Activated CD8-positive, alpha-beta memory T cell treated with anti-CD3 and anti-CD28 coated beads, Interleukin-2, amount 10 ng/mL, durations not matched to agents 7 days and 5 days (primary cell): ENCODE results near the gene NTM. TPM values are rescaled to one million over a fixed set of nuclear protein-coding genes. Genes with fewer than 3 reads are reported as not detected.

Experiments
- ATAC-seq: fragments of 150-1000 bp; cut with Tn5 transposase; one replicate; pipeline ENCODE4 v1.10.0; 2021; ENCODE audit warnings: moderate library complexity
- CTCF ChIA-PET: fragments of 350-600 bp; sonication (Branson Sonifier 250); formaldehyde crosslinking; loops from one replicate; lab custom pipeline; 2021; ENCODE audit warnings: antibody characterized with exemption; lab: Charles Lee
- DNase-seq: peaks from one replicate; pipeline ENCODE4 v3.0.0-alpha.2; 2020
- H3K27ac Mint-ChIP-seq: one replicate; pipeline ENCODE4 v1.8.0; 2021; ENCODE audit warnings: mild to moderate bottlenecking, mixed read lengths
- H3K27me3 Mint-ChIP-seq: one replicate; pipeline ENCODE4 v1.8.0; 2021; ENCODE audit warnings: mixed read lengths
- H3K36me3 Mint-ChIP-seq: one replicate; pipeline ENCODE4 v1.8.0; 2021; ENCODE audit warnings: mild to moderate bottlenecking, mixed read lengths
- H3K4me1 Mint-ChIP-seq: one replicate; pipeline ENCODE4 v1.8.0; 2021; ENCODE audit warnings: mixed read lengths
- H3K4me3 Mint-ChIP-seq: one replicate; pipeline ENCODE4 v1.8.0; 2021; ENCODE audit warnings: mild to moderate bottlenecking, moderate library complexity, mixed read lengths
- H3K9me3 Mint-ChIP-seq: one replicate; pipeline ENCODE4 v1.8.0; 2022; ENCODE audit warnings: low read depth, mixed read lengths
- total RNA-seq, 2 experiments: library from RNA; stranded (reverse); gene quantifications; one replicate each; pipeline ENCODE4 v1.2.3, GENCODE V29; 2021

Gene NTM
- total RNA-seq, 2 experiments from 2014 or later, result not detected

DNA sequence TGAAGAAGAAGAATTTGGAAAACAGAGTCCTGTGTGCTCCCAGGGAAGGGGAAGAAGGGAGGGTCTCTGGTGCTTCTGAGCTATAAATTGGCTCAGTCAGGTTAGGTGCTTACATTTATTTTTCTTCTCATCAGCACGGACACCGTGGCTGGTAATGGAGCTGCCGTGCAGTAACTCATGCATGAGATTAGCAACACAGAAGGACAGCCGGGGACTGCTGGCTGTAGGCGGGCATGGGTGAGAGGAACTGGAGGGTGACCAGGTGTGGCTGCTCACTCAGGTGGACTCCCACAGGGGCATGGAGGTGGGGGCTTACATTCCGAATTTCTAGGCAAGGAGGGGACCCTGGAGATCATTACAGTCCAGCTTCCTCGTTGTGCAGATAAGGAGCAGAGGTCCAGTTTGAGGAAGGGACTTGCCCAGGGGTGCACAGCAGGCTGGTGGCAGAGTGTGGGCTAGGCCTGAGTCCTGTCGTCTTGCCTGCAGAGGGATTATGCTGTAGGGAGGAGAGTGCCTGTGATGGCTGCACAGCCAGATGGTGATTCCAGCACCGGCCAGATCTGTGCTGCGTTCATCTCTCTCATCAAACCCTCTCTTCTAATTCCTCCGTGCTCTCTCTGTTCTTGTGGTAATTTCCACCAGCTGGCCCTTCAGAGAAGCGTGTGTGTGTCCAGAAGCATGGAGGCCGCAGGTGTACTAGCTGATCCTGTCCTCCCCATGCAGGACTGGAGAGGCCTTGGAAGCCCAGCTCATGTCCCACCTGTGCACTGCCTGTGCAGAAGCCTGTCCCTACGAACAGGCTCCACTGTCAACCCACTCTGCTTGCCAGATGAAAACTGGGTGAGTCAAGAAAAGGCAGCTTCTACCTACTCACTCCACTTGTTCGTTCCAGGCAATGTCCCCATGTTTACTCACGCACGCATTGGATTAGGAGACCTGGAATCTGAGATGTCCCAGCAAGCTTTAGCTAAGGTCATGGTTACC is 78.9 kb downstream of the NTM start:
- CTCF ChIA-PET, result no interaction called here
- Mint-ChIP-seq H3K27ac (no peak overlapping the region), H3K36me3 (no peaks in the 10 kb centered on the region), H3K9me3 (peaks cover 3% of the 10 kb centered on the region), H3K4me3 (no peak overlapping the region), H3K27me3 (no peaks in the 10 kb centered on the region), H3K4me1 (no peaks in the 10 kb centered on the region)
- DNase-seq (no peak), ATAC-seq (no peak)

DNA sequence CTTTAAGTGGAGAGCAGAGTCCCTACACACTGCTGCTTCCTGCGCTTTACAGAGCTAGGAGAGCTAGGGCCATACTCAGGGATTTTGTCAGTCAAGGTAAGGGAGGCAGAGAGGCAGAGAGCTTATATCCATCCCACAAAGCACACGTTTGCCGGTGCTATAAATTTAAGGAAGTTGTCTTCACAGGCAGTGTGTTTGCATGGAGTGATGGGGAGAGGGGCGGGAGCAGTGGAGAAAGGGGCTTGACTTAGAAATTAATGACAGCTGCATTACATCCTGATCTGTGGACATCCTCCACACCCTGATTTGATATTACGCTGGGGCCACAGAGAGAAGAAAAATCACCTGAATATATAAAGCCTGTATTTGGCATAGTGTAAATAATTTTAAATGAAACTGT is 84.1 kb downstream of the NTM start:
- Mint-ChIP-seq H3K36me3 (no peaks in the 10 kb centered on the region), H3K4me3 (no peak overlapping the region), H3K9me3 (no peaks in the 10 kb centered on the region), H3K4me1 (no peaks in the 10 kb centered on the region), H3K27me3 (no peaks in the 10 kb centered on the region), H3K27ac (no peak overlapping the region)
- CTCF ChIA-PET, result no interaction called here
- DNase-seq (no peak), ATAC-seq (no peak)

DNA sequence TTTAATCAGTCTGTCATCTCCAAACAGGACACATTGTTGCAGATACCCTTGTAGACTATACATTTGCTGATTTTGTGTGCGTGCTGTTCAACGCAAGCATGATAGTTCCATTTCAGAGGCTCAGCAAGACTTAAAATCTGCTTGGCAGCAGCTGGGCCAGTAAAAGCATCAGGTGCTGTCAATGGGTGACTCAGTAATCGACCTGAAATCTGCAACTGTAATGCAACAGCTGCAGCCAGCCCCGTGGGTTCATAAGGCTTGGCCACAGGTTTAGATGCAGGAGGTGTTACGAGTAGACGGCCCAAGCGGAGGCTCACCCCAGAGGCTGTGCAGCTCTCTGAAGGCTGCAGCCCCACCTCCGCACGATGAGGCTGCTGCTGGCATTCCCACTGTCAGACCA is 84.6 kb downstream of the NTM start:
- DNase-seq, result no peak
- no peaks in the 10 kb centered on the region for H3K9me3 Mint-ChIP-seq
- no peaks in the 10 kb centered on the region for H3K27me3 Mint-ChIP-seq
- no peak overlapping the region for H3K27ac Mint-ChIP-seq
- no peak overlapping the region for H3K4me3 Mint-ChIP-seq
- CTCF ChIA-PET, result no interaction called here
- ATAC-seq, result no peak
- no peaks in the 10 kb centered on the region for H3K36me3 Mint-ChIP-seq
- H3K4me1 Mint-ChIP-seq, result no peaks in the 10 kb centered on the region

DNA sequence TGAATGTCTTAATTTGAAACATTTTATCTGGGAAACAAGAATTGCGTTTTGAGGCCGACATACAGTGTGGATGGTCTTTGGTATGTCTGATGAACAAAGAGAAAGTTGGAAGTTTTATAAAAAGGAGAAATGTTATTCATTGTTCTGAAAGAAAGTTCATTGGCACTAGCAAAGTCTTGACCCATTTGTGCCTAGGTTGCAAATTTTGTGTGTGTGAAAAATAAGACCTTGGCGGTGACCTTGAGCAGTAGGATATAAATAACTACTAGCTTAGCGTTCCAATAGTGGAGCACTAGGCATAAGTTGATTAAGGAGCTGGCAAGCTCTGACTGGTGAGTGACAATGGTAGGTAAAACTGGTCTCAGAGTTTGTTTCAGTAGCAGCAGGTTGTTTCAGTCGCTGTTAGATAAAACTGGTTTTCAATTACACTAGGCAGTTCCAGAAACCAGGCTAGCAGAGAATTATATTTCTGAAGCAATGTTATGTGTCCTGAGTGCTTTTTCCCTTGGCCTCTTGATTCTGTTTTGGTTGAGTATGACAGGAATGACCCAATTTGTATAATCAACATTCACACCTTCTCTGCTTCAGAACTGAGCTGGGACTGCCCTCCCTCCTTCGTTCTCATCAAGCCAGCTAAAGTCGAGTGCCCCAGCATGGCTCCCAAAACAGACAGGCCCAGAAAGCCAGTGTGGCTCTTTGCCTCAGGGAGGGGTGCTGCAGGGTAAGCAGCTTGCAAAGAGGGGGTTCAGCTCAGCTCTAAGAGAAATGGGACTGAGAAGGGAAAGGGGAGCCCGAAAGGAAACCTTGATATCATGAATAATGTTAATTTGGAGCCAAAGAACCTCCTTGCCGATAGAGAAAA is 85.7 kb downstream of the NTM start:
- Mint-ChIP-seq H3K36me3 (no peaks in the 10 kb centered on the region), H3K27ac (no peak overlapping the region), H3K4me3 (no peak overlapping the region), H3K27me3 (no peaks in the 10 kb centered on the region), H3K9me3 (no peaks in the 10 kb centered on the region), H3K4me1 (no peaks in the 10 kb centered on the region)
- no peak for DNase-seq
- CTCF ChIA-PET, result no interaction called here
- ATAC-seq, result no peak

DNA sequence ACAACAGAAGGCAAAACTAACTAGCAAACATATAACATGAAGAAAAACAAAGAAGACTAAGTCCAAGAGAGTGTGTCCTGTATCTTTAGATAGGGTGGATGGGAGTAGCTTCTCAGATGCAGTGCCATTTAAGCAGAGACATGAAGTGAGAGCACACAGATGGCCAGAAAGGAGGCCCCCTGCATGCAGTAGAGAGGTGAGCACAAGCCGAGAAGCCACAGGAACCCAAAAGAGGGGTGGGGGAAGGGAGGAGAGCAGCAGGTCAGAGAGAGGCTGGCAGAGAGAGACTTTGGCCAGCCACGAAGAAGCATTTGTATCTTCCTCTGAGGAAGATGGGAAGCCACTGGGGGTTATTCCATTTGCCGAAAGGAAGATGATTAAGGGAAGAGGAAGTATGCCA is 86.7 kb downstream of the NTM start:
- no peaks in the 10 kb centered on the region for H3K9me3 Mint-ChIP-seq
- H3K27ac Mint-ChIP-seq, result no peak overlapping the region
- H3K27me3 Mint-ChIP-seq, result no peaks in the 10 kb centered on the region
- CTCF ChIA-PET, result no interaction called here
- H3K4me1 Mint-ChIP-seq, result no peaks in the 10 kb centered on the region
- no peak for DNase-seq
- no peaks in the 10 kb centered on the region for H3K36me3 Mint-ChIP-seq
- no peak overlapping the region for H3K4me3 Mint-ChIP-seq
- no peak for ATAC-seq

DNA sequence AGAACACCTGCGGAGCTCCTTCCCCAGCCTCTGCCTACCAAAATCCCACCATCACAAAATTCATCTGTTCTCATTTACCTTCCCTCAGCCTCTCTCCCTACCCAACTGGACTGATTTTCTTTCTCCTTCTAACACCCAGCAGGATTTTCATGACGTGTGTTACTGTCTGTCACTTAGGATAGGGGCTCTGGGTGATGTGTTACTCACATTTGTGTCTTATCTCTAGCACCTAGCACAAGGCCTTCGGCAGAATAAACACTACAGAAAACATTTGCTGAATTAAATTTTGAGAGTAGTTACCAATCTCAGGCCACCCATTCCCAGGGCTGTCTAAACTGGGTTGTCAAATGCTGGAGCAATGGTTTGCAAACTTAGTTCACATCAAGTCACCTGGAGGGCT is 88.0 kb downstream of the NTM start:
- Mint-ChIP-seq H3K9me3 (no peaks in the 10 kb centered on the region), H3K4me1 (no peaks in the 10 kb centered on the region), H3K4me3 (no peak overlapping the region), H3K27me3 (no peaks in the 10 kb centered on the region), H3K27ac (no peak overlapping the region), H3K36me3 (no peaks in the 10 kb centered on the region)
- ATAC-seq, result no peak
- no peak for DNase-seq
- CTCF ChIA-PET, result no interaction called here

DNA sequence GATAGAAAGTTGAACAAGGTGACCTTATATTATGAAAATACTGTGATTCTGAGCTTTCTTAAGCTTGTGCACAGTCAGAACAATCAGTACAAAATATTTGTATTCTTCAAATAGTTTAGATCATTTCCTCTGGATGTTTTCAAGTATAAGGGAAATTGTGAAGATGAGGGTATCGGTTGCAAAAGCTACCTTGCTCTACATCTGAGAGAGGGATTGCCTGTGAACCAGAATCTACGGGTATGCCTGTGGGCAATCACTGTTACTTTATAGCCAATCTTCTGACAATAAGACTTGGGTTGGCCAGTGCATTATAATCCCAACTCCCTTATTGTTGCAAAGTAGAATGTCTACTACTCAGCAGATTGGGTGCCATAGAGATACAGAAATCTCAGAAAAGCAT is 90.5 kb downstream of the NTM start:
- DNase-seq, result no peak
- peaks cover 3% of the 10 kb centered on the region for H3K27me3 Mint-ChIP-seq

DNA sequence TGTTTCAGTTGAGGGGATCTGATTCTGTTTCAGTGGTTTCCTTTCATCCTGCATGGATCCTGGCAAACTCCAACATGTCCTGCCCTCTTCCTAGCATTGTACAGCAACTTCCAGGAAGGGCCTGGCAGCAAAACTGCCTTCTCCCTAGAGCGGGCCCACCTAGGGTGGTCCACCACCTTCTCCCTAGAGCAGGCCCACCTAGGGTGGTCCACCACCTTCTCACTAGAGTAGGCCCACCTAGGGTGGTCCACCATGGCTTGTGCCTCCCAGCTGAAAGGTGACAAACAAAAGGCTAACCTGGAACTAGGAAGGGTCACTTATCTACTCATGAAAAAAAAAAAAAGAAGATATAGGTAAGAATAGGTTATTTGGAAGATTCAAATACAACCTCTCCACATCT is 92.2 kb downstream of the NTM start:
- no peak for DNase-seq
- ATAC-seq, result no peak
- H3K27me3 Mint-ChIP-seq, result peaks cover 3% of the 10 kb centered on the region

More for the DNA sequence above, 90.5 kb downstream of the NTM start:
- Mint-ChIP-seq H3K27ac (no peak overlapping the region), H3K4me3 (no peak overlapping the region), H3K4me1 (no peaks in the 10 kb centered on the region), H3K9me3 (no peaks in the 10 kb centered on the region), H3K36me3 (no peaks in the 10 kb centered on the region)
- CTCF ChIA-PET, result no interaction called here
- no peak for ATAC-seq

DNA sequence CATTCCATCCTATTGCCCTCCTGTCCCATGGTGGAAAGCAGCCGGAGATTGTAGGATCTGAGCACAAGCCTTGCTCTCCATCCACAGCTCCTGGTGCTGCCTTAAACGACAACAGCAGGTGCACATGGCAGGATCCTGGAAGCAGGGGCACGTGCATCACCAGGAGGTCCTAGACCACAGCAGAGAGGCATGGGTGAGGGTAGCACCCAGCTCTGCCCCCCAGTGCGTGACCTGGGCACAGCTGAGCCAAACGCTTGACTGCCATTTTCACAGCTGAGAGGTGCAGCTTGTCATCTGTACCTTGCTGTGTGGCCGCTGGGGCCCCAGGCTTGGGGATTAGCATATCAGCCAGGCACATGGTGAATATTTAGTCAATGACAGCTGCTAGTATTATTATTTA is 92.7 kb downstream of the NTM start:
- no peak overlapping the region for H3K27ac Mint-ChIP-seq
- ATAC-seq (no peak), DNase-seq (no peak)
- CTCF ChIA-PET, result no interaction called here
- no peaks in the 10 kb centered on the region for H3K4me1 Mint-ChIP-seq
- H3K4me3 Mint-ChIP-seq, result no peak overlapping the region
- no peaks in the 10 kb centered on the region for H3K9me3 Mint-ChIP-seq
- H3K36me3 Mint-ChIP-seq, result no peaks in the 10 kb centered on the region
- peaks cover 3% of the 10 kb centered on the region for H3K27me3 Mint-ChIP-seq

More for the DNA sequence above, 92.2 kb downstream of the NTM start:
- Mint-ChIP-seq H3K9me3 (no peaks in the 10 kb centered on the region), H3K4me3 (no peak overlapping the region), H3K27ac (no peak overlapping the region), H3K4me1 (no peaks in the 10 kb centered on the region), H3K36me3 (no peaks in the 10 kb centered on the region)
- CTCF ChIA-PET, result no interaction called here

DNA sequence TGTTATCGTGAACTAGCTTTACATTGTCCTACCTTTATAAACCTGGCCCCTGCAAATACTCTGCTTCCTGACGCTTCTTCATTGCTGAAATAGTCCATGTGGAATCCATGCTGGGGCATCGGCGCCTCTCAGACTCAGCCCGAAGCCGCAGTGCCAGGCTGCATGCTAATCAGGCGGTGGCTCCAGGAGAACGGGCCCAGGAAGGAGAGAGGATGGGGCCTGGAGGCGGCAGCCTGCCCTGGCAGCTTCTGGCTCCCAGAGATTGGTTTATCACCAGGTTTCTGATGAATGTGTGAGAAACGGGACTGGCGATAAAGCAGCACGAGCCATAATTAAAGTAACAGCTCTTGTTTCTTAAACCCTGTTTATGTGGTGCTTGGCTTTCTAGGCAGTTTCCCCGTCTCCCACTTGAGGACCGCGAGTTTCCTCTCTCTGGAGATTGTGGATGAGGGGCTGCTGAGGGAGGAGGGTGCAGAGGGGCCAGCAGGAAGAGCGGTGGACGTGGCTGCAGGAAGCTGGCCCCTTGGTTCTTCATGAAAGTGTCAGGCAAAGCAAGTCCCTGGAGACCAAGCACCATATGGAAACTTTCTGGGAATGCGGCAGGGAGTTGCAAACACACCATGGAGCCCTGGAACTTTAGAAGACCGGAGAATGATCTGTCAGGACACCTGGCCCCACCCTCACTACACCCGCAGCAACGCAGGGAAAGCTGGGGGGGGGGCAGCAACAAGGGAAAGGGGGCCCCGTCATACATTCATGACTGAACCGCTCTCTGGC is 93.4 kb downstream of the NTM start:
- Mint-ChIP-seq H3K27ac (no peak overlapping the region), H3K36me3 (no peaks in the 10 kb centered on the region), H3K4me3 (no peak overlapping the region), H3K9me3 (no peaks in the 10 kb centered on the region), H3K27me3 (peaks cover 3% of the 10 kb centered on the region), H3K4me1 (no peaks in the 10 kb centered on the region)
- no peak for DNase-seq
- no peak for ATAC-seq
- CTCF ChIA-PET, result no interaction called here

DNA sequence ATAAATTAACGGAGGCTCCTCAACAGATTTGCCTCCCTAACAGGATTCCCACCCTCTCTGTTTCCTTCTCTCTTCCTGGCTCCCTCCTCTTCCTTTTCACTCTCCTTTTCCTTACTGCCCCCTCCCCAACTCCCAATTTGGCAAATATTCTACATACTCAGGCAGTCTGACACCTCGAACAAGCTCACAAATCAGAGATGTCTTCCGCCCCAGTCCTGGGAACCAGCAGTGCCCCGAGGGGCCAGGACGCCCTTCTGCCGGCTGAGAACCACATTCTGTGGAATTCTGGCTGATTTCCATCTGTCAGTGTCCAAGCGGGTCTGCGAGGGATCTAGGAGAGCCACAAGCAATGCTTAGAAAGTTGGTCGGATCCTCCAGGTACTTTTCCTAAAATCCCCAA is 94.0 kb downstream of the NTM start:
- no peak overlapping the region for H3K27ac Mint-ChIP-seq
- H3K4me3 Mint-ChIP-seq, result no peak overlapping the region
- ATAC-seq (no peak), DNase-seq (no peak)
- no peaks in the 10 kb centered on the region for H3K9me3 Mint-ChIP-seq
- H3K36me3 Mint-ChIP-seq, result no peaks in the 10 kb centered on the region
- CTCF ChIA-PET, result no interaction called here
- H3K27me3 Mint-ChIP-seq, result peaks cover 3% of the 10 kb centered on the region
- no peaks in the 10 kb centered on the region for H3K4me1 Mint-ChIP-seq

DNA sequence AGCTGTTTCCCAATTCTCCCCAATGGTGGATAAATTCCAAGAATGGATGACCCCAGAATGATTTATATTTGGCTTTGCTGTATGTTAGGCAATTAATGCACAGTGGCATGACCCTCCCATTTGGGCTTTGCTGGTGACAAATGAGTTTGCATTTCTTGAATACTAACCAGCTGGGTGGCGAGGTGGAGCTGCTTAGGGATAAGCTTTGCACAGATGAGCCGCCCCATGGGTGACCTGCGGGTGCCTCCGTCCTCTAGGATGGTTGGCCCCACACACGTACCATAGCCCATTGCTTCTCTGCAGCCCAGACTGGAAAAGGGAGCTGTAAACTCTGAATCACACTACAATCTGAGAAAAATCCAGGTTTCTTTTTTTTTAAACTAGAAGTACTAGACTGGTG is 94.6 kb downstream of the NTM start:
- Mint-ChIP-seq H3K4me1 (no peaks in the 10 kb centered on the region), H3K27me3 (peaks cover 3% of the 10 kb centered on the region), H3K9me3 (no peaks in the 10 kb centered on the region), H3K4me3 (no peak overlapping the region), H3K36me3 (no peaks in the 10 kb centered on the region), H3K27ac (no peak overlapping the region)
- CTCF ChIA-PET, result no interaction called here
- DNase-seq (no peak), ATAC-seq (no peak)

DNA sequence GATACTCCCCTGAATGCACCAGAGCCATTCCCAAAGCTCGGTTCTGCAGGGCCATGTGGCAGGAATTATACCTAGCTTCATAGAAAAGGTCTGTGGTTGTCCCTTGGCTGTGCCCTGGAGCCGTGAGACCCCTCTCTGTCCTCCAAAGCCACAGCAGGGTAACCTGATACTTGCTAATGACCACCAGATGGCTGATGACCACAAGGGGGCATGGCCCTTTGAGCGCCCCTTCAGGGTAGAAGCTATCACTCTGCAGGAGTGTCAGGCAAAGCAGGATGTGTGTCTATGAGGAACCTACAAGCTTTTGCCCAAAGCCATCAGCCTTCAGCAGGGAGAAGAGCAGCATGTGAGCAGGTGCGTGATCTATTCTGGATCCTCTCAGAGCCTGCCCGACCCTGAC is 95.3 kb downstream of the NTM start:
- no peak overlapping the region for H3K4me3 Mint-ChIP-seq
- CTCF ChIA-PET, result no interaction called here
- peaks cover 3% of the 10 kb centered on the region for H3K27me3 Mint-ChIP-seq
- H3K4me1 Mint-ChIP-seq, result no peaks in the 10 kb centered on the region
- no peak for DNase-seq
- no peak overlapping the region for H3K27ac Mint-ChIP-seq
- no peak for ATAC-seq
- no peaks in the 10 kb centered on the region for H3K36me3 Mint-ChIP-seq
- H3K9me3 Mint-ChIP-seq, result no peaks in the 10 kb centered on the region
